Keratinocyte (primary cell): ENCODE data around the gene CPTP.

Source experiments
- EZH2 ChIP-seq: IDR thresholded peaks from one replicate; pipeline ENCODE4 v1.6.1; 2012; ENCODE audit warnings: inconsistent platforms, mild to moderate bottlenecking, low read length, moderate library complexity
- TF ChIP-seq, protein P1 (sequence below), 3 experiments: IDR thresholded peaks in 1 of 3; conservative IDR thresholded peaks in 1 of 3; optimal IDR thresholded peaks in 1 of 3; 2 replicates in 2 of 3; 3 replicates in 1 of 3; pipeline versions ENCODE3 to v1.5.1; 2011; ENCODE audit warnings: low read length in 3 of 3, mild to moderate bottlenecking in 3 of 3, moderate library complexity in 2 of 3, control low read depth in 1 of 3, inconsistent platforms in 1 of 3; ENCODE audit not compliant: insufficient read depth in 2 of 3; ENCODE audit errors: extremely low read depth in 1 of 3

DNA sequence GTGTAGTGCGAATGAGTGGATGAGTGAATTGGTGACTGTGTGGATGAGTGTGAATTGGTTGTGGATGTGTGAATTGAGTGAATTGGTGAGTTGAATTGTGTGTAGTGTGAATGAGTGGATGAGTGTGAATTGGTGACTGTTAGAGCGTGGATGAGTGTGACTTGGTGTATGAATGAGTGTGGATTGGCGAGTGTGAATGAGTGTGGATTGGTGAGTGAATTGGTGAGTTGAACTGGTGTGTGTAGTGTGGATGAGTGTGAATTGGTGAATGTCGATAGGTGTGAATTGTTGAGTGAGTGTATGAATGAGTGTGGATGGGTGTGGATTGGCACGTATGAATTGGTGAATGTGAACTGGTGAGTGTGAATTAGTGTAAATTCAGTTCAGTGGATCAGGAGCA lies 42.7 kb downstream of the CPTP start:
- TF ChIP-seq, protein P1, sequence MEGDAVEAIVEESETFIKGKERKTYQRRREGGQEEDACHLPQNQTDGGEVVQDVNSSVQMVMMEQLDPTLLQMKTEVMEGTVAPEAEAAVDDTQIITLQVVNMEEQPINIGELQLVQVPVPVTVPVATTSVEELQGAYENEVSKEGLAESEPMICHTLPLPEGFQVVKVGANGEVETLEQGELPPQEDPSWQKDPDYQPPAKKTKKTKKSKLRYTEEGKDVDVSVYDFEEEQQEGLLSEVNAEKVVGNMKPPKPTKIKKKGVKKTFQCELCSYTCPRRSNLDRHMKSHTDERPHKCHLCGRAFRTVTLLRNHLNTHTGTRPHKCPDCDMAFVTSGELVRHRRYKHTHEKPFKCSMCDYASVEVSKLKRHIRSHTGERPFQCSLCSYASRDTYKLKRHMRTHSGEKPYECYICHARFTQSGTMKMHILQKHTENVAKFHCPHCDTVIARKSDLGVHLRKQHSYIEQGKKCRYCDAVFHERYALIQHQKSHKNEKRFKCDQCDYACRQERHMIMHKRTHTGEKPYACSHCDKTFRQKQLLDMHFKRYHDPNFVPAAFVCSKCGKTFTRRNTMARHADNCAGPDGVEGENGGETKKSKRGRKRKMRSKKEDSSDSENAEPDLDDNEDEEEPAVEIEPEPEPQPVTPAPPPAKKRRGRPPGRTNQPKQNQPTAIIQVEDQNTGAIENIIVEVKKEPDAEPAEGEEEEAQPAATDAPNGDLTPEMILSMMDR (optimal IDR thresholded peaks at IDR 0.05 in 1 of 3, IDR thresholded peaks at IDR 0.05 in 1 of 3, conservative IDR thresholded peaks at IDR 0.05 in 1 of 3; ENCODE audit: extremely low read depth in 1 of 3, insufficient read depth in 2 of 3, low read length in 3 of 3) = no peak
- no peak for TF ChIP-seq EZH2
